GM10266 (cell line): ENCODE data around the gene SOCS6.

Experiments
- DNase-seq: peaks from one replicate; pipeline ENCODE4 v3.0.0; 2012; ENCODE audit errors: extremely low spot score
- TF ChIP-seq, protein P1 (sequence below): IDR thresholded peaks from 2 replicates; pipeline ENCODE4 v1.5.1; 2012; ENCODE audit warnings: mild to moderate bottlenecking, low read depth; ENCODE audit not compliant: control insufficient read depth, insufficient read depth; ENCODE audit errors: missing control alignments

Gene SOCS6

GRCh38 chr18:70310560-70311320, 21.9 kb downstream of the SOCS6 start:
- TF ChIP-seq, protein P1, sequence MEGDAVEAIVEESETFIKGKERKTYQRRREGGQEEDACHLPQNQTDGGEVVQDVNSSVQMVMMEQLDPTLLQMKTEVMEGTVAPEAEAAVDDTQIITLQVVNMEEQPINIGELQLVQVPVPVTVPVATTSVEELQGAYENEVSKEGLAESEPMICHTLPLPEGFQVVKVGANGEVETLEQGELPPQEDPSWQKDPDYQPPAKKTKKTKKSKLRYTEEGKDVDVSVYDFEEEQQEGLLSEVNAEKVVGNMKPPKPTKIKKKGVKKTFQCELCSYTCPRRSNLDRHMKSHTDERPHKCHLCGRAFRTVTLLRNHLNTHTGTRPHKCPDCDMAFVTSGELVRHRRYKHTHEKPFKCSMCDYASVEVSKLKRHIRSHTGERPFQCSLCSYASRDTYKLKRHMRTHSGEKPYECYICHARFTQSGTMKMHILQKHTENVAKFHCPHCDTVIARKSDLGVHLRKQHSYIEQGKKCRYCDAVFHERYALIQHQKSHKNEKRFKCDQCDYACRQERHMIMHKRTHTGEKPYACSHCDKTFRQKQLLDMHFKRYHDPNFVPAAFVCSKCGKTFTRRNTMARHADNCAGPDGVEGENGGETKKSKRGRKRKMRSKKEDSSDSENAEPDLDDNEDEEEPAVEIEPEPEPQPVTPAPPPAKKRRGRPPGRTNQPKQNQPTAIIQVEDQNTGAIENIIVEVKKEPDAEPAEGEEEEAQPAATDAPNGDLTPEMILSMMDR: no peak
- no peak for DNase-seq

GRCh38 chr18:70311726-70312125, 22.9 kb downstream of the SOCS6 start:
- TF ChIP-seq, protein P1: no peak
- DNase-seq: no peak

- TF ChIP-seq, protein P1: no peak
- DNase-seq: no peak
Measured at GRCh38 chr18:70313640-70314039, 24.8 kb downstream of the SOCS6 start.

DNA sequence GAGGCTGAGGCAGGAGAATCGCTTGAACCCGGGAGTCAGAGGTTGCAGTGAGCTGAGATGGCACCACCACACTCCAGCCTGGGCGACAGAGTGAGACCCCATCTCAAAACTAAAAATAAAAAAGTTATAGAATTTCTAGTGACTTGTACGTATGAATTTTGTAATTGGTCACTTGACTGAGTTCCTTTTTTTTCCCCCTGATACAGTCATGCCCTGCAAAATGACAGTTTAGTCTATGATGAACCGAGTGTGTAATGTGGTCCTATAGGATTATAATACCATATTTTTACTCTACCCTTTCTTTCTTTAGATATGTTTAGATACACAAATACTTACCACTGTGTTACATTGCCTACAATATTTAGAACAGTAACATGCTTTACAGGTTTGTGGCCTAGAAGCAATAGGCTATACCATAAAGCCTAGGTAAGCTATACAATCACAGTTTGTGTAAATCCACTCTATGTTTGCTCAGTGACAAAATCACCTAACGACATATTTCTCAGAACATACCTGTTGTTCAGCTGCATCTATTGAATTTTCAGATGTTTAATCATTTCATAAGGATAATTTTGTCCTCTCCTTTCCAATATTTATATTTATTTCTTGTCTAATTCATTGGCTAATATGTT, 25.4 kb downstream of the SOCS6 start:
- TF ChIP-seq, protein P1: no peak
- DNase-seq: no peak

DNA sequence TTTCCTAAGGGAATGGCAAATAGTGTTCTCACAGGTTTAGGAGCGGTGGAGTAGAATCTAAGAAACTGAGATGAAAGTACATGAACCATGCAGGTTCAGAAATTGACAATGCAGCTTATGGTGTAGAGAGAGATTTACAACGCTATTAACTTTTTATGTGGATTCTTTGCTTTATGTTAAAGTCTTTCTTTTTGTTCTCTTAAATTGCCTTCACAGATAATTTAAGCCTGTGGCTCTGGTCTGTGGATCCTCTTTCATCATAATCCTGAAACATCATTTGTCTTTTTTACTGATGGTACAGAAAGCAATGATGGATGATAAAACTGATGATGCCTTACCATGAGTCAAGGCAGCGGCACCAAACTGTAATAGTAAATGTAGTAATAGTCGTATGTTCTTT, 30.3 kb downstream of the SOCS6 start:
- DNase-seq: no peak
- TF ChIP-seq, protein P1: no peak

- DNase-seq: no peak
- TF ChIP-seq, protein P1: no peak
Measured at GRCh38 chr18:70321616-70322015, 32.8 kb downstream of the SOCS6 start.

- DNase-seq: no peak
- TF ChIP-seq, protein P1: no peak
Measured at GRCh38 chr18:70322385-70322784, 33.5 kb downstream of the SOCS6 start.
